IPS-20b (cell line): ENCODE results near the gene CABLES2.

ENCODE experiments used
- H3K27ac ChIP-seq: one replicate; pipeline ENCODE4 v1.5.1; 2013; ENCODE audit warnings: low read length
- H3K27me3 ChIP-seq: 2 replicates; pipeline ENCODE4 v1.6.1; 2013; ENCODE audit warnings: mild to moderate bottlenecking, low read length, inconsistent platforms; ENCODE audit not compliant: insufficient read depth
- H3K36me3 ChIP-seq: 2 replicates; pipeline ENCODE4 v1.6.1; 2013; ENCODE audit warnings: low read depth, mild to moderate bottlenecking, inconsistent platforms, low read length, moderate library complexity; ENCODE audit not compliant: insufficient read depth
- H3K4me1 ChIP-seq: 2 replicates; pipeline ENCODE4 v1.6.1; 2013; ENCODE audit warnings: mild to moderate bottlenecking, control low read depth, inconsistent platforms, low read length, moderate library complexity; ENCODE audit not compliant: insufficient read depth
- H3K4me3 ChIP-seq: 2 replicates; pipeline ENCODE4 v1.5.1; 2013; ENCODE audit warnings: mild to moderate bottlenecking, low read length, inconsistent platforms
- H3K9ac ChIP-seq: 2 replicates; pipeline ENCODE4 v1.6.1; 2013; ENCODE audit warnings: low read depth, mild to moderate bottlenecking, inconsistent platforms, low read length, moderate library complexity
- H3K9me3 ChIP-seq: 2 replicates; pipeline ENCODE4 v1.6.1; 2013; ENCODE audit warnings: mild to moderate bottlenecking, low read depth, low read length, inconsistent platforms; ENCODE audit not compliant: insufficient read depth

CABLES2 gene

GRCh38 chr20:62424249-62425107 lies 17.4 kb upstream of the CABLES2 start:
- H3K27me3 ChIP-seq = no peaks in the 10 kb centered on the region
- H3K36me3 ChIP-seq = no peaks in the 10 kb centered on the region
- H3K4me1 ChIP-seq = no peaks in the 10 kb centered on the region; the same call in 1 of the 2 replicates
- no peak overlapping the region for H3K9ac ChIP-seq
- no peak overlapping the region for H3K4me3 ChIP-seq
- H3K27ac ChIP-seq = no peak overlapping the region
- H3K9me3 ChIP-seq = no peaks in the 10 kb centered on the region

- H3K27me3 ChIP-seq = no peaks in the 10 kb centered on the region
These were observed 16.2 kb upstream of the CABLES2 start for GRCh38 chr20:62423326-62423706.

GRCh38 chr20:62422636-62423325 lies 15.7 kb upstream of the CABLES2 start:
- Histone ChIP-seq H3K27ac (no peak overlapping the region), H3K27me3 (no peaks in the 10 kb centered on the region), H3K9me3 (no peaks in the 10 kb centered on the region), H3K9ac (no peak overlapping the region), H3K4me1 (no peaks in the 10 kb centered on the region; the same call in 1 of the 2 replicates), H3K4me3 (no peak overlapping the region), H3K36me3 (no peaks in the 10 kb centered on the region)

More at GRCh38 chr20:62423326-62423706, 16.2 kb upstream of the CABLES2 start:
- Histone ChIP-seq H3K4me1 (no peaks in the 10 kb centered on the region; the same call in 1 of the 2 replicates), H3K9ac (no peak overlapping the region), H3K27ac (no peak overlapping the region), H3K4me3 (no peak overlapping the region), H3K9me3 (no peaks in the 10 kb centered on the region), H3K36me3 (no peaks in the 10 kb centered on the region)

GRCh38 chr20:62421716-62421990 lies 14.6 kb upstream of the CABLES2 start:
- H3K4me3 ChIP-seq = no peak overlapping the region
- H3K27me3 ChIP-seq = no peaks in the 10 kb centered on the region
- H3K9me3 ChIP-seq = no peaks in the 10 kb centered on the region
- H3K4me1 ChIP-seq = no peaks in the 10 kb centered on the region
- no peaks in the 10 kb centered on the region for H3K36me3 ChIP-seq
- H3K9ac ChIP-seq = no peak overlapping the region
- H3K27ac ChIP-seq = no peak overlapping the region

GRCh38 chr20:62420846-62421715 lies 14.0 kb upstream of the CABLES2 start:
- Histone ChIP-seq H3K9ac (no peak overlapping the region), H3K9me3 (no peaks in the 10 kb centered on the region), H3K36me3 (no peaks in the 10 kb centered on the region), H3K4me3 (no peak overlapping the region), H3K4me1 (no peaks in the 10 kb centered on the region), H3K27me3 (no peaks in the 10 kb centered on the region), H3K27ac (no peak overlapping the region)

GRCh38 chr20:62419759-62420158 lies 12.7 kb upstream of the CABLES2 start:
- Histone ChIP-seq H3K27me3 (no peaks in the 10 kb centered on the region), H3K27ac (no peak overlapping the region), H3K9me3 (no peaks in the 10 kb centered on the region), H3K4me3 (no peak overlapping the region), H3K9ac (no peak overlapping the region; the same call in 1 of the 2 replicates), H3K36me3 (no peaks in the 10 kb centered on the region), H3K4me1 (no peaks in the 10 kb centered on the region)

GRCh38 chr20:62418709-62419487 lies 11.8 kb upstream of the CABLES2 start:
- Histone ChIP-seq H3K4me1 (no peaks in the 10 kb centered on the region), H3K36me3 (no peaks in the 10 kb centered on the region), H3K27me3 (no peaks in the 10 kb centered on the region), H3K9me3 (no peaks in the 10 kb centered on the region), H3K9ac (no peak overlapping the region), H3K4me3 (no peak overlapping the region), H3K27ac (no peak overlapping the region)

GRCh38 chr20:62417981-62418708 lies 11.1 kb upstream of the CABLES2 start:
- no peaks in the 10 kb centered on the region for H3K36me3 ChIP-seq
- H3K9ac ChIP-seq = no peak overlapping the region
- no peaks in the 10 kb centered on the region for H3K27me3 ChIP-seq
- H3K27ac ChIP-seq = no peak overlapping the region
- no peaks in the 10 kb centered on the region for H3K9me3 ChIP-seq
- H3K4me1 ChIP-seq = no peaks in the 10 kb centered on the region
- H3K4me3 ChIP-seq = no peak overlapping the region

GRCh38 chr20:62416651-62417637 lies 9.9 kb upstream of the CABLES2 start:
- Histone ChIP-seq H3K9me3 (no peaks in the 10 kb centered on the region), H3K36me3 (no peaks in the 10 kb centered on the region), H3K27ac (no peak overlapping the region), H3K4me1 (no peaks in the 10 kb centered on the region), H3K4me3 (no peak overlapping the region), H3K9ac (no peak overlapping the region), H3K27me3 (no peaks in the 10 kb centered on the region)
